HuH-7.5 (cell line): ENCODE measurements around the gene RANGRF.

ENCODE experiments used
- DNase-seq: peaks from one replicate; pipeline ENCODE4 v3.0.0; 2011; ENCODE audit warnings: low spot score

The RANGRF gene

DNA sequence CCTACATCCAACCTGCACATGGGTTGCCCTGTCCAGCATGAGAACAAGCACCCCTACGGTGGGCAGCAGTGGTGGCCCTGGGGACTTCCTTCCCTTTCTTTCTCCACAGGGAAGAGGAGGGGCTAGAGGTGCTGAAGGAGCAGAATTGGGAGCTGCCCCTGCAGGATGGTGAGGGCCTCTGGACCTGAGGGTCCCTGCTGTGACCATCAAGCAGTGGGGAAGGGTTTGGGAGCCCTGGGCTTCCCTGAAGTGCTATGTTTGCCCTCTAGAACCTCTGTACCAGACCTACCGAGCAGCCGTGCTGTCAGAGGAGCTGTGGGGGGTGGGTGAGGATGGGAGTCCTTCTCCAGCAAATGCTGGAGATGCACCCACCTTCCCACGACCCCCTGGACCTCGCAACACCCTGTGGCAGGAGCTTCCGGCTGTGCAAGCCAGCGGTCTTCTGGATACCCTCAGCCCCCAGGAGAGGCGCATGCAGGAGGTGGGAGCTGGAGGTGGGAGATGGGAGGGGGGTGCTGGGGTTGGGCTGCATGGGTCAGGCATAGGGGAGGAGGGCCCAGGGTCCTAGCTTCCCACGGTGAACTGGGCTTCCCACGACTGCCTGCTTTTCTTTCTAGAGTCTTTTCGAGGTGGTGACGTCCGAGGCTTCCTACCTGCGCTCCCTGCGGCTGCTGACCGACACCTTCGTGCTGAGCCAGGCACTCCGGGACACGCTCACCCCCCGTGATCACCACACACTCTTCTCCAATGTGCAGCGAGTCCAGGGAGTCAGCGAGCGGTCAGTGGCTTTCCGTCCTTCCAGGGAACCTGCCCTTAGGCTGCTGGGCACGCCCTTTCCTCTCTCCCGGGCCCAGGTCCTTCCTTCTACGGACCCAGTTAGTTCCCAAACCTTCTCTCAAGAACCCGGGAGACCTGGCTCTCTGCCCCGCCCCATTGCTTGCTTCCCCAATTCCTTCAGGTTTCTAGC, 26.6 kb downstream of the RANGRF start:
- no peak for DNase-seq

DNA sequence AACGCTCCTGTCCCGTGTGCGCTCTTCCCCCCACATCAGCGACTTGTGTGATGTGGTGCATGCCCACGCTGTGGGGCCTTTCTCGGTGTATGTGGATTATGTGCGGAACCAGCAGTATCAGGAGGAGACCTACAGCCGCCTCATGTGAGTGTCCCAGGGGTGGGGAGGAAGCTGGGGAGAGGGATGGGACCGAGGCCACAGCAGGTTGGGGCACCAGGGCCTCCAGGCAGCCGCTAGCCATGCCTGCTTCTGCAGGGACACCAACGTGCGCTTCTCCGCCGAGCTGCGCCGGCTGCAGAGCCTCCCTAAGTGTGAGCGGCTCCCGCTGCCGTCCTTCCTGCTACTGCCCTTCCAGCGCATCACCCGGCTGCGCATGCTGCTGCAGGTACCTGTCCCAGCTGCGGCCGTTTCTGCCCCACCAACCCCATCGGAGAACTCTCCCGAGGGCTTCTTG, 27.3 kb downstream of the RANGRF start:
- no peak for DNase-seq

DNA sequence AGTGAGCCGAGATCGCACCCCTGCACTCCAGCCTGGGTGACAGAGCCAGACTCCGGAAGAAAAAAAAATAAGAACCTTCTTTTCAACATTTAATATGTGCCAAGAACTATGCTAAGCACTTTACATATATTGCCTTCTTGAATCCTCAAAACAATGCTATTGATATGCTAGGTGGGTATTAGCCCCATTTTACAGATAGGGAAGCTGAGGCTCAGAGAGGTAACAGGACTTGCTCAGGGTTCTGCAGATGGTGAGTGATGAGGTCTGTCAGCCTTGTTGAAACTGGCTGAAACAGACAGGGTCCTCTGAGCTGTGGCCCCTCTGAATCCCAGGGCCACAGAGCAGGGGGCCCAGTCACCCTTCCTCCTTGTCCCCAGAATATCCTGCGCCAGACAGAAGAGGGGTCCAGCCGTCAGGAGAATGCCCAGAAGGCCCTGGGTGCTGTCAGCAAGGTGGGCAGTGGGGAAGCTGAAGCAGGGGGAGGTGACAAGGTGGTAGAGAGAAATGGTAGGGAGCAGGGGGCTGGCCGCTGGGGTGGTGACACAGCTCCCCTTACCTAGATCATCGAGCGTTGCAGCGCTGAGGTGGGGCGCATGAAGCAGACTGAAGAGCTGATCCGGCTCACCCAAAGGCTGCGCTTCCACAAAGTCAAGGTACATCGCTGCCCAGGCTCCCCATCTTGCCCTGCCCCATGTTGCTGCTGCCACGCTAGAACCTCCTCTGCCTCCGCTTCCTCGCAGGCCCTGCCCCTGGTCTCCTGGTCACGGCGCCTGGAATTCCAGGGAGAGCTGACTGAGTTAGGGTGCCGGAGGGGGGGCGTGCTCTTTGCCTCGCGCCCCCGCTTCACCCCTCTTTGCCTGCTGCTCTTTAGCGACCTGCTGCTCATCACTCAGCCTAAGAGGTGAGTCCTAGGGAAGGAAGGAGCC, 29.8 kb downstream of the RANGRF start:
- no peak for DNase-seq

DNA sequence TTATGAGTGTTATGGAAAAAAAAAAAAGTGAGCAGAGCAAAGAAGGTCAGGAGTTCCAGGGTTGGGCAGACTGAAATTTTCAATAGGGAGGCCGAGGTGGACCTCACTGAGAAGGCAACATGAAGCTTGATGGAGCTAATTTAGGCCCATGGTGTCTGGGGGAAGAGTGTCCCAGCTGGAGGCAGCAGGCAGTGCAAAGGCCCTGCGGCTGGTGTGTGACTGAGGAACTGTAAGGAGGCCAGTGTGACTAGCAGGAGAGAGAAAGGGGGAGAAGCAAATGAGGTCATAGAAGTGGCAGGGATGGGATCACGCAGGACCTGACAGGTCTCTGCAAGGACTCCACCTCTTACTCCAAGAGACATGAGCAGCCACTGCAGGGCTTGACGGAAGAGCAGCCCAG, 31.8 kb downstream of the RANGRF start:
- no peak for DNase-seq

DNA sequence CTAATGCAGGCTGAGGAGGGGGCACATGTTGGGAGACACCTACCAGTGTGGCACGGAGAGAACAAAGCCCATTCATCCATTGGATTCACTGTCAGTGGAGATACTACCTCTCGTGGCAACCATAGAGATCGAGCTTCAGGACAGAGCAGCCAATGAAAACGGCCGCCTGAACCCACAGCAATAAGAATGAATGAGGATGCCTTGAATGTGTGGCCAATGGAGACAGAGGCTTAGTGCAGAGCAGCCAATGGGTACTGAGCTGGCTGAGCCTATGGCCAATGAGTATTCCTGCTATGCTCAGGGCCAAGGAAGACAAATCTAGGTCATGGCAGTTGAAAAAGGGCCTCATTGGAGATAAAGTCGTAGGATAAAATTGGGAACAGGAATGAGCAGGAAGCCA, 32.5 kb downstream of the RANGRF start:
- no peak for DNase-seq

DNA sequence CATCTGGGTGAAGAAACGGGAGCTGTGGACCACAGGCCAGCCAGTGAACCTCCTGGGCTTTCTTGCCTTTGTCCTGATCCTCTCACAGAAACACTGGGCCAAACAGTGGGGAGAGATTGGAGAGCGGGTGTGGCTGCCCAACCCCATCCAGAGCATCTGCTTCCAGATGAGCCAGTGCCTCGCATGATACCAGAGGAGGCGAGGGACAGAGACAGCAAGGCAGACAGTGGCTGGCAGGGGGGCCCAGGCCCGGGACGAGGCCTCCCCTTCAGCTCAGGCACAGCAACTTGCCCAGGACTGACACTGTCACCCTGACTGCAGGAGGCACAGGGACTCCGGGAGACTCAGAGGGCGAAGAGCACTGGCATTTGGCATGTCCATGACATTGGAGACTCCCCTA, 33.6 kb downstream of the RANGRF start:
- DNase-seq = no peak

DNA sequence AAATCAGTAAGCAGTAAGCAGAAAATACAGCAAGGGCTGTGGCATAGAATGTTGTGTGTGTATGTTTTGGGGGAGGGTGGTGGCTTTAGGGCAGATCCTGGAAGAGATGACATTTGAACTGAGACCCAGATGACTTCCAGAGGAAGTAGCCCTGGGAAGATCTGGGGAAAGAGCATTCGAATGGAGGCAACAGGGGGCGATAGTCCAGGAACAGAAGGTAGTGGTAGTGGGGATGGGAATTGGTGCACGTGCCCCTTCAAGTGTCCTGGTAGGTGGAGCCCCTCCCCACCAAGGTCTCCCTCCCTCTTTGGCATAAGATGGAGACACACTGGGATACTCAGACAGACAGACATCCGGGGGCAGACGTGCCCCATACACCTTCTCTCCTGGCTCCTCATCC, 35.7 kb downstream of the RANGRF start:
- DNase-seq = no peak

DNA sequence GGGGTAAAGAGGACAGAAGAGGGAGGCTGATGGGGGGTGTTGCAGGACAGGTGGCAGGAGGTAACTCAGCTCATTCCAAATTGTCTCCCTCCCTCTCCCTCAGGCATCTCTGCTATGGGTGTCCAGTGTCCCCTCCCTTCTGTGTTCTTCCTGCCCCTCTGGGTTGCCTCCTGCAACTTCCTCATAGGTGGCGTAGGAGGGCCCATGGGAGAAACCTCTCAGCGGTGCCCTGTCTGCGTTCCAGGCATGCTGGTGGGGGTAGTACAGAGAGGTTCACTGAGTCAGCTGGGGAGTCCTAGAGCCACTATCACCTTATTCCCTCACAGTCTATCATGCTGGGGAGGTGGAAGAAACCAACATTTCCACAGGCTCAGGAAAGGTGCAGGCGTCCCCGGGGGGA, 36.5 kb downstream of the RANGRF start:
- no peak for DNase-seq

DNA sequence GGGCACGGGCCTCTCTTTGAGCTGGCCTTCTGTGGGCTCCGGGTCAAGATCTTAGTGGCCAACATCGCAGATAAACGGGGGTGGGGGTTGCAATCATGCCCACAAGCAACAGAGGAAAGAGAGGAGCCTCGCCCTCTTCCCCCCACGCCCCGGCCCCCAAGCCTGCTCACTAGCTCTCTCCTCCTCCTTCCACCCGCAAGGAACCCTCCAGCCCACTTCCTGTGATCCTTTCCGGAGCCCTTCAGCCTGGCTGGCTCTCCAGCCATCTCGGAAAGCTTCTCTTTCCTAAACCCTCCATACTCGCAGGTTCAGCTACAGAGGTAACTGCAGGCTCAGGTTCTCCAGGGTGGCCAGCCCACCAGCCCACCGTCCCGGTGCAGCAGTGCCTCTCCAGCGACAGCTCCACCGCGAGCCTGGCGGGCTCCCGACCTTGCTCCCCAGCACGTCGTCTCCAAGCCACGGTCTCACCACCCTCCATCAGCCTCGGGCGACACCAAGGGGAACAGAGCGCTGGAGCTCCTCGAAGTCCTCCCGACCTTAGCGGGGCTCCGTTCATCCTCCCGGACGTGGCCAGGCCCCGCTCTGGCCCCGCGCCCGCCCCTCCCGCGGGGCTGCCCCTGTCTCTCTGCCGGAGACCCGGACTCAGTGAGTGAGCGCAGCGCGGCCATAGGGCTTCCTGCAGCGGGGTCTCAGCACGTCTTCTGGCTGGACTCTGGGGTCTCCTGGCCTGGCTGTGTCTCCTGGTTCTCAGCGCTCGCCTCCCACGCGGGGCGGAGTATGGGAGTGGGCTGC, 38.2 kb downstream of the RANGRF start:
- no peak for DNase-seq

DNA sequence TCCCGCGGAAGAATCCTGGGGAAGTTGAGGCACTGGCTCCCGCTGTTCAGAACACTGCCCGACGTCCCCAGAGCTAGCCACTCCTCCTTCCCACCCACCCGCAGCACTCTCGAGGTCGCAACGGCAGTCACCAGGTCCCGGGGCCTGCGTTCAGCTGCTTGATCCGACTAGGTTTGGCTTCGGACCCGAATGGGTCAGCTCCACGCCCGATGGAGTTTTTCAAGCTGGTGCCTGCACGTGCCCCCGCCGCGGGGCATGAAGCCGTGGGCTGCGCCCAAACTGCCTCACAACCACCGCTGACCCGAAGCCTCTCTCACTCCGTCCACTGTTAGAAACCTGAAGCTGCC, 38.8 kb downstream of the RANGRF start:
- DNase-seq = no peak

DNA sequence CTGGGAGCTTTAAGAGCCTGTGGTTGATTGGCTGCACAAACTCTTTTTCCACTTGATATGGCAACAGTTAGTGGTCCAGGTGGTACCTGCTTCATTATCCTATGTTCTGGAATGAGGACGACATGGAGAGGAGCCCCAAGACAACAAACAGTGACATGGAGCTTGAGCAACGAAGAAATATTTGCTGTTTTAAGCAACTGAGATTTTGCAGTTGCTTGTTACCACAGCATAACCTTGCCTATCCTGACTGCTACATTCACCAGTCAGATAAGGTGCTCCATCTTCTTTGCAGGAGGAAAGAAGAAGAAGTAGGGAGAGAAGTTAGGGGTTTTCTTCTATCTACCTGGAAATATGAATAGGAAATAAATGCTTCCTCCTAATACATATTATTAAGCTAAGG, 43.7 kb downstream of the RANGRF start:
- DNase-seq = no peak

DNA sequence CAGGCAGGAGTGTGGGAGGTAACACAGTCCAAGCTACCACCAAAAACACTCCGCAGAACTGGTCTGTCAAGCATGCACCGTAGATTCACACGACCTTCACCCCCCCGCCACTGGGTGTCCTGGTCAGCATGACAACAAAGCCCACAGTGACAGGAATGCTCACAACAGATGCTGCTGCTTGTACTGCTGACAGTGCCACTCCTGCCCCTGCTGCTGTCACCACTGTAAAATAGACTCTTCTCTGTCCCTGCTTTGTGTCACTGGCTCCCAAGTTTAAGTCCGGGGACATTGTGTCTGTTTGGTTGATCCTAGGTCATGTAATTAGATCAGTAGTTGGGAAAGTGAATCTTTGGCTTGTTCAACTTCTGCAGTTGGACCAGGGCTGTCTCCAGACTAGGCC, 44.2 kb downstream of the RANGRF start:
- no peak for DNase-seq

DNA sequence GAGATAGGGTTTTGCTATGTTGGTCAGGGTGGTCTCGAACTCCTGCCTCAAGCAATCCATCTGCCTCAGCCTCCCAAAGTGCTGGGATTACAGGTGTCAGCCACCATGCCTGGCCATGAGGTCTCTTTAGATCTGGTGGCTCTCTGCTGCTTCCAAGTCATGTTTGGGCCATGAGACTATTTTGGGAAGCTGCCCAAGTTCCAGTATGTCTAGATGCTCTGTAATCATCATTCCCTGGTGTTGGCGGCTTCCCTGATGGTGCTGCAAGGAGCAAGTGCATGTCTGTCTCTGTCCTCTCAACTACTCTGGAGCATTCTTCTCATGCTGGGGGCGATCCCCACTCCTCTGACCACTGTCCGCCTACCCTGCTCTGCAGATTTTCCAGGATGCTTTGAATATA, 44.8 kb downstream of the RANGRF start:
- DNase-seq = no peak

DNA sequence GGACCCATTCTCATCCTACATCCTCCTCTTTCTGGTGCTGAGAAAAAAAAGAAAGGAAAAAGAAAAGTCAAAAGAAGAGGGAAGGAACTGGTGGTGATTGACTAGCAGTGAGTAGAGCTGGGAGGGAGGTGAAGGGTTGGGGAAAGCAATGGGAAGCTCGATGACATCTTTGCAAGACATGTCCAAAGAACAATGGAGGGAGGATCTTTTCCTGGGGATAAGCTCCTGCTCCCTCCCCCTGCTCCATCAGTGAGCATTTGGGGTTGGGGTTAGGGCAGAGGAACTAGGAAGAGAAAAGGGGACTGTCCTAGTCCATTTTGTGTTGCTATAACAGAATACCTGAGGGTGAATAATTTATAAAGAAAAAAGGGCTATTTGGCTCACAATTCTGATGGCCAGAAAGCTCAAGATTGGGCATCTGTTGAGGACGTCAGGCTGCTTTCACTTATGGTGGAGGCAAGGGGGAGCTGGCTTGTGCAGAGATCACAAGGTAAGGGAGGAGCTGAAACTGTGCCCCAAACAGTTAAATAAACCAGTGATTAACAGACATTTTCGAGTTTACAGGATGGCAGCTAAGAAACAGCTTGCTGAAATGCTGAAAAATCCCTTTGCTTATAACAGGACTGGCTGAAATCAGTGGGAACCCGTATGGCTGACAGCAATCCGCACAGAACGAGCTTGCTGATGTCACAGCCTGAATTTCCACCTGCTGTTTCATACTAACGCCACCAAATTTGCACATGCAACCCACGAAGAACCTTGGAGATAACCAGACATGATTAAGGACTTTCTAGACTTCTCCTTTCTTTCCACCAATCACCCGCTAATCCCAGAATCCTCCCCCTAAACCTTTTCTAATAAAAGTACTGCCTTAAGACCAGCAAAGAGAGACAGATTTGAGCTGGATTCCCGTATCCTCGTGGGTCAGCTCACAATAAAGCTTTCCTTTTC, 49.6 kb downstream of the RANGRF start:
- DNase-seq = no peak

DNA sequence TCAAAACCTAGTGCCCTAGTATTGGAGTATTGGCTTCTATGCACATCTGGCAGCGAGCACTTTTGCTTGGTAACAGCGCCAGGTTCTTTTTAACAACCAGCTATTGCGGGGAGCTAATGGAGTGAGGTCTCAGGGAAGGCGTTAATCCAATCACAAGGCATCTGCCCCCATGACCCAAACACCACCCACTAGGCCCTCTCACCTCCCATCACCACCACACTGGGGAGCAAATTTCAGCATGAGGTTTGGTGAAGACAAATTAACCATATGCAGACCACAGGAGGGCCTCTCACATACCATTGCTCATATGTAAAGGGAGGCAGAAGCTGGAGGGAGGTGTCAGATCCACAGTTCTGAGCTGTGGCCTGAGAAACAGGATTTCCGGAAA, 50.3 kb downstream of the RANGRF start:
- DNase-seq = no peak

DNA sequence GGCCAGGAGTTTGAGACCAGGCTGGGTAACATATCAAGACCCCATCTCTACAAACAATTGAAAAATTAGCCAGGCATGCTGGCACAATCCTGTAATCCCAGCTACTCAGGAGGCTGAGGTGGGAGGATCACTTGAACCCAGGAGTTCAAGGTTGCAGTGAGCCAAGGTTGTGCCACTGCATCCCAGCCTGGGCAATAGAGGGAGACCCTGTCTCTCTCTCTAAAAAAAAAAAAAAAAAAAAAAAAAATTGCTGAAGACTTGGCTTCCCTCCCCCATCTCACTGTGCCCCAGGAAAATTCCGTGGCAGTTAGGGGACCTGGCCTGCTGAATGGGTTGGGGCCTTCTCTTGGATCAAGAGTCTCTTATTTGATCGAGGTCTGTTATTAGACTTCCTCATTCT, 51.1 kb downstream of the RANGRF start, which contains the start of gene ODF4:
Gene ODF4, plus strand, starts transcription at position 301 of the 400 bp plus-strand sequence. CDS start 212 bp downstream, outside the sequence.
- no peak for DNase-seq
